Neural progenitor cell (in vitro differentiated cells): Measurements from ENCODE around the gene KRTAP10-4.

Experiments
- CTCF ChIP-seq: fragments of 200-600 bp; sonication (generic); IDR thresholded peaks from 2 replicates; pipeline ENCODE4 v1.5.1; 2017; ENCODE audit warnings: antibody characterized with exemption, mild to moderate bottlenecking
- EZH2phosphoT487 ChIP-seq: fragments of 200-600 bp; sonication (generic); IDR thresholded peaks from 2 replicates; pipeline ENCODE4 v1.6.1; 2017; ENCODE audit warnings: antibody characterized with exemption

DNA sequence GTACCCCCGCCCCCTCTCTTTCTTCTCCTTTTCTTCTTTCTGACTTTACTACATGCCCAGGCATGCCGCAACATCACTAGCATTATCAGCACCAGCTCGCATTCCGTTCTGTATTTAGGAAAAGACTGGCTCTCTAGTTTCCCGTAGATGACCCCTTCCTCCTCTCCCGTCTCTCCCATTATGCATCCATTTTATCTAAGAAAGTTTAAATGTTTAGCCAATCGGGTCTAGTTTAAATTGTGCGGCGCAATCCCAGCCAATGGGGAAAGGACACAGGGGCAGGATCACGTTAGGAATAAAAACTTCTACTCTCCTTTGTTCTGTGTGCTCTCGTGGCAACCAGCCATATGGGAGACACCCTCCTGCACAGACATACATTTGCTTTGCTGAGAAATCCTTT is 24.5 kb downstream of the KRTAP10-4 start:
- TF ChIP-seq EZH2phosphoT487 (no peak), CTCF (no peak)
